ENCODE results near the gene ADCYAP1R1. TPM values are rescaled to one million over a fixed set of nuclear protein-coding genes. Genes with fewer than 3 reads are reported as not detected.

Gene ADCYAP1R1
- total RNA-seq, 2 donors from 2014 or later, result 0.31 to 1.5 TPM

DNA sequence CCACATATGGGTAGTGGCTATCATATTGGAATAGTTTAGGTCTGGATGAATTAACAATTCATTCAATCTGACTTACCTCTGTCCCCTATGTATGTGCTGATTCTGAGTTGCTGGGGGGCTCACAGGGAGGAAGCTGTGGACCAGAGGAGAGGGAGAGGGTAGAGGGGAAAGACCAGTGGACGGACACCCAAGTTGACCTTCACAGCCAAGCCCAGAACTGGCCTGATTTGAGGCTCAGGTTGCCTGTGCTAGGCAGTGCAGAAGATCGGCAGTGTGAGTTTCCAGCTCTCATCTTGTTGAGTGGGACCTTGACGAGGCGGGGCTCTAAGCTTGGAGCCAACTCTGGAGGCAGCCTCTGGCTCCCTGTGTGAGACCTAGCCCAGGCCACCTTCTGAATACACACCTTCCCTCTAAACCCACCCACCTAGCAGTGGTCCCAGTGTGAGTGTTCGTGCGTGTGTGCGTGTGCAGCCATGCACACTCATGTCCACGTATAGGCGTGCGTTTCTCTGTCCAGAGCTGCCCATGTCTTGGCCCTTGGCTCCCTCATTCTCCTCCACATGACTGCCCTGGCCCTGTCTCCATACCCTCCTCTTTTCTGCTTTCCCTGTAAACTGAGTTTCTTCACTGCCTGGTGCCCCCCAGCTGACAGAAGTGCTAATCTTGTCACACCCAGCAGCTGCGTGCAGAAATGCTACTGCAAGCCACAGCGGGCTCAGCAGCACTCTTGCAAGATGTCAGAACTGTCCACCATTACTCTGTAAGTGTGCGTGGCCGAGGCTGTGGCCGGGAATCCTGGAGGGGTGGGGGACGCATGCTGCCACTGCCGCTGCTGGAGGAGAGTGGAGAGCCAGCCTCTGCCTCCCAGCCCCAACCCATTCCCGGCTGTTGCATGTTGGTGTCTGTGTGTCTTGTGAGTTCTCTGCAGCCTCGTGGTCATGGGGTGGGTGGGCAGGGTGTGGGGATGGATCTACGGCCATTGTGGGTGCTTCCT lies 47.6 kb downstream of the ADCYAP1R1 start:
- ATAC-seq (no peak), DNase-seq (no peak)
- intact Hi-C loops (cut with DNase I, micrococcal nuclease), result no loop called here

- intact Hi-C loops (cut with DNase I, micrococcal nuclease), result no loop called here
- ATAC-seq (no peak), DNase-seq (no peak)
Observed at GRCh38 chr7:31100445-31100844, 48.3 kb downstream of the ADCYAP1R1 start.

- DNase-seq (no peak), ATAC-seq (no peak)
- intact Hi-C loops (cut with DNase I, micrococcal nuclease), result no loop called here
Observed at GRCh38 chr7:31100871-31101270, 48.8 kb downstream of the ADCYAP1R1 start.

DNA sequence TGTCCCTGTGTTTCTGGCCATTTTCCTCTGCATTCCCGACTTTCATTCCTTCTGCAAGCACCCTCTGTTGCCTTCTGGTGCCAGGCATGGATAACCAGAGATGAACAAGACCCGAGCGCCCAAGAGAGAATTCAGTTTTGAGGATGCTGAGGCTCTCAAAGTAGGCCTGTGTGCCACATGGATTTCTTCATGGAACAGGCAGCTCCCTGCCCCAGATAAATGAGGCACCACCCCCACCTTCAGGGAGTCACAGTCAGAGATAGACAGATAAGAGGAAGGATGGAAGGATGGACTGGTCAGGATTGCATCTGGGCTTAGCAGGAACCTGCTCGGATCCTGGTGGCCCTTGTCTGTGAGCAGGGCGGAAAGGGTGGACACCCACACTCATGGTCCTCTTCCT lies 49.4 kb downstream of the ADCYAP1R1 start:
- no peak for DNase-seq

DNA sequence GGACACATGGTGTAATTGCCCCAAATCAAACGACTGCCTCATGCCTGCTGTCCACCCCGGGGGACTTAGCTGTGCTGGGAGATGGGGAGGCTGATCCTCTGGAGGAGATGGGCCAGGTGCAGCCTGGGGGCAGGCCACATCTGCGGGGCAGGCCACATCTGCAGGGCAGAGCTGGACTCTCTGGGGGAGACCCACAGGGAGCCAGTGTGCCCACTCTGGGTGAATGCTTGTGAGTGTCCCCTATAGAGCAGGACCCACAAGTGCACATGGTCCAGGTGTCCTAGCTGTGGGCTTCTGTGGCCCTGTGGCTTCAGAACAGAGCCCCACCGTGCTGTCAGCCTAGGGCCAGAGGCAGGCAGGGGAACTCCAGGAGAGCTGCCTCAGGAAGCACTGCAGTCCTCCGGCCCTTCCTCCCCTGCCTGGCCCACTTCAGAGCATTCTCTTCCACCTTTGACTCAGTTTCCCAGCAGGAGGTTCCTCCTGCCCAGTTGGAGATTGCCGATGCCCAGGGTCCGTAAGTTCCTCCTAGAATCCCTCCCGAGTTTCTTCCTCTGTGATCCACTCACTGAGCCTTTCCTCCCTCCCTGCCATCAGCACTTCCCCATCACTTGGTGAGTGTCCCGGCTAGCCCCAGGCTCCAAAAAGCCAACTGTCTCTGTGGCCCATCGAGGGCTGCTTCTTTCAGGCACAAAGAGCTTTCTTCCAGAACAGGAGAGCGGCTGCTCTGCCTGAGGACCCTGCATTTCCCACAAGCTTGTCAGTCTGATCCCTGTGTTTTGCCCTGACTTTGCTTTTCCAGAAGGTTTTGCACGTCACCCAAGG lies 50.3 kb downstream of the ADCYAP1R1 start:
- intact Hi-C loops (cut with DNase I, micrococcal nuclease), result no loop called here
- ATAC-seq, result no peak

More for the DNA sequence above, 49.4 kb downstream of the ADCYAP1R1 start:
- no peak for ATAC-seq
- intact Hi-C loops (cut with DNase I, micrococcal nuclease), result no loop called here

GRCh38 chr7:31102973-31103850 lies 51.1 kb downstream of the ADCYAP1R1 start:
- ATAC-seq (no peak), DNase-seq (no peak)
- intact Hi-C loops (cut with DNase I, micrococcal nuclease), result no loop called here

More for the DNA sequence above, 50.3 kb downstream of the ADCYAP1R1 start:
- DNase-seq, result no peak

- ATAC-seq, result peak; percentile 88
- DNase-seq, result peak in 1 of 2 donors; percentile 43
- intact Hi-C loops (cut with DNase I, micrococcal nuclease), result no loop called here
Observed at GRCh38 chr7:31104361-31105255, 52.5 kb downstream of the ADCYAP1R1 start.

- ATAC-seq (no peak), DNase-seq (no peak)
- intact Hi-C loops (cut with DNase I, micrococcal nuclease), result no loop called here
Observed at GRCh38 chr7:31105256-31105950, 53.3 kb downstream of the ADCYAP1R1 start.

DNA sequence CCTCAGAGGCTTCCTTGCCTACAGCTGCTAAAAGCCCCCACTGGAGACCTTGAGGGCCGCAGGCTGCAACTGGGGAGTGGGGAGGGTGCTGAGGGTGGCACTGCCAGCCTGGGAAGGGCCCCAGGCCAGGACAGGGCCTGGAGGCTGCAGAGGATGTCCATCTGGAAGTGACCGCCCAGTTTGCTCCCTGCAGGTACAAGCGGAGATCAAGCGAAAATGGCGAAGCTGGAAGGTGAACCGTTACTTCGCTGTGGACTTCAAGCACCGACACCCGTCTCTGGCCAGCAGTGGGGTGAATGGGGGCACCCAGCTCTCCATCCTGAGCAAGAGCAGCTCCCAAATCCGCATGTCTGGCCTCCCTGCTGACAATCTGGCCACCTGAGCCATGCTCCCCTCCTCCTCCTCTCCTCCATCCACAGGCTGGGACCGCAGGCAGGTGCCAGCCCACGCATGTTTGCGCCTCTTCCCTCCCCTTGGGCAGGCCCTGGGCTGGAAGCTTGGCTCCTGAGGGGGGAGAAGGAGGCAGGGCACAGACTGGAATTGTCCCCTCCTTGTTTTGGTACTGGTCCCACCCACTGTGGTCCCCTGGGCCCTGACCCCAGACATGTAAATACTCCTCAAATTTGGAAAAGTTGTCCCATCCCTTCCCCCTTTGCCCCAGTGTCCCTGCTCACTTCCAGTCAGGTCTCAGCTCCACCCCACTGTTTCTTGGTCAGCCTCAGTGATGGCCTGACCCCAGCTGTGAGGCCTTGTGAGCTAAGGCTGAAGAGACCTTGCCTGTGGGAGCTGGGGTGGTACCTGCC lies 54.4 kb downstream of the ADCYAP1R1 start:
- DNase-seq (no peak), ATAC-seq (no peak)
- intact Hi-C loops (cut with DNase I, micrococcal nuclease), result no loop called here

DNA sequence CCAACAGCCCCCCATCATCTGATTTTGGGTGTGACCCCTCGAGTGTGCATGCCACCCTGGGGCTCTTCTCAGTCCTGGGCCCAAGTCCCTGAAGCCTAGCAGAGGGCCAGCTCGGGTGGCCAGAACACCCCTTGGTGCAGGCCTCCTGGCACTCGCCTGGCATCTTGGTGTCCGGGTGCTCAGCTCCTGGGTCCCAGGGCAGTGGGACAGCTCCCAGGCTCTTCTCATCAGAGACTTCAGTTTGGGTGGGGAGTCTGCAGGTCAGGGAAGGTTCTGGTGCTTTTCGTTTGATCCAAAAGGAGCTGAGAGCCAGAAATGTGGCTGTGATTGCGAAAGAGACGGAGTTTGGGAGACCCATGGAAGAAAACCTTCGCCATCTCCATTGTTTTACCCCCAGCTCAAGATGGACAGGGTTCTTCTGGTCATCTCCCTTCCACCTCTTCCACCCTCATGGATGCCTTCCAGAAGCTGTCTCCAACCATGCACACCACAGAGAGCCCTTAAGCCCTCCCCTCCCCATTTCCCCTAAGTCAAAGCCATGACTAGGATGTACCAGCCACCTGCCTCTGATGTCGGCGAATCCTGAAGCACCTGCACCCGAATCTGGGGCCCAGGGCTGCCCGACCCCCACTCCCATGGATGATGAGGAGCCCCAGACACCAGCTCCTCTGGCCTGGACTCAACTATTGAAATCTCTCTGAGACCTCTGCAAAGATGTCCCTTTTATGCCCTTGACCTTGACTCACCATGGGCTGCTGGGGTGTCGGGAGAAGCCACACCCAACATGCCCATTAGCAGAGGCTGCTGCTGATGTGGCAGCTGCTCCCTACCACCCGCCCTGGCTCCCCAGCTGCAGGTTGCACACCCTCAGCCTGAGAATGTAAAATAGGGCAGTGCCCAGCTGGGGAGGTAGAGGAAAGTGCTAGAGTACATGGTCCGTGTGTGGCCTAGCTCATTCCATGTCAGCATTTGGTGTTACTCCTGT lies 55.3 kb downstream of the ADCYAP1R1 start:
- no peak for ATAC-seq
- intact Hi-C loops (cut with DNase I, micrococcal nuclease), result no loop called here

DNA sequence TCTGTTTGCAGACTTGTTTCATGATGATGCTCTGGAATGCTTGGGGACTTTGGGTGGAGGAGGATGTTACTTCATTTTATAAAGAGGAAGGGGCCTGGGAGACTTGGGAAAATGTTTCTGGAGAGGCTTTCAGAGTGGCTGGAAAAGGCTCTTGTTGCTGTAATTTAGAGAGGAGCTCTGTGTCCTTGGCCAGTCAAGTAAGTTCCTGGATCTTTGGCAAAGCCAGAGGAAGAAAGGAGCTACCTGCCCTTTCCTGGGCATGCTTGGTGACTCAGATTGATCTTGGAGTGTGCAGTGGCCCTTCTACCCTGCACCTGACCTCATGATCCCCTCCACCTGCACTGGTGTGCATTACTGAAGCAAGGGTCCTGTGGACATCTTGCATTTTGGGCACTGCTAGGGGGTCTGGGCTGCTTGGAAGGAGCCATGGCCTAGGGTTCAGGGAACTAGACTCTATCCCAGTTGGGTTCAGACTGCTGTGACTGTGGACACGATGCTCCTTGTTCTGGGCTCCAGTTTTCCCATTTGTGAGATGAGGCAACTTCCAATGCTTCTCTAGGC lies 56.1 kb downstream of the ADCYAP1R1 start:
- ATAC-seq, result no peak
- intact Hi-C loops (cut with DNase I, micrococcal nuclease), result no loop called here
- DNase-seq, result no peak

More for the DNA sequence above, 55.3 kb downstream of the ADCYAP1R1 start:
- no peak for DNase-seq

DNA sequence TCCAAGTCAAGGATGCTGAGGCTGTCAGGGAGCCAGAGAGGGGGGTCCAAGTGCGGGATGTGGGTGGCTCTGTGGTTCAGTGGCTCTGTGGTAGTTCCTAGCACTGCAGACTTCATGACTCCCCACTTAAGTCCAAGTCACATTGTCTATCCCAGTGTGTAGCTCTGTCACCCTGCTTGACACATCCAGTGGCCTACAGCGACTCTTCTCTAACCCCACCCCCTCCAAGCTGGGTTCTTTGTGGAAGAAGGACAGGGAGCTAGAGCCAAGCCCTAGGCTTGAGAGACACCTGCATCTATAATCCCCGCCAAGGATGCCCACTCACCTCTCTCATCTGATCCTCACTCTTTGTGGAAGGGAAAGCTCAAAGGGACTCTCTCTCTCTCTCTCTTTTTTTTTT lies 57.6 kb downstream of the ADCYAP1R1 start:
- ATAC-seq (no peak), DNase-seq (no peak)
- intact Hi-C loops (cut with DNase I, micrococcal nuclease), result no loop called here

DNA sequence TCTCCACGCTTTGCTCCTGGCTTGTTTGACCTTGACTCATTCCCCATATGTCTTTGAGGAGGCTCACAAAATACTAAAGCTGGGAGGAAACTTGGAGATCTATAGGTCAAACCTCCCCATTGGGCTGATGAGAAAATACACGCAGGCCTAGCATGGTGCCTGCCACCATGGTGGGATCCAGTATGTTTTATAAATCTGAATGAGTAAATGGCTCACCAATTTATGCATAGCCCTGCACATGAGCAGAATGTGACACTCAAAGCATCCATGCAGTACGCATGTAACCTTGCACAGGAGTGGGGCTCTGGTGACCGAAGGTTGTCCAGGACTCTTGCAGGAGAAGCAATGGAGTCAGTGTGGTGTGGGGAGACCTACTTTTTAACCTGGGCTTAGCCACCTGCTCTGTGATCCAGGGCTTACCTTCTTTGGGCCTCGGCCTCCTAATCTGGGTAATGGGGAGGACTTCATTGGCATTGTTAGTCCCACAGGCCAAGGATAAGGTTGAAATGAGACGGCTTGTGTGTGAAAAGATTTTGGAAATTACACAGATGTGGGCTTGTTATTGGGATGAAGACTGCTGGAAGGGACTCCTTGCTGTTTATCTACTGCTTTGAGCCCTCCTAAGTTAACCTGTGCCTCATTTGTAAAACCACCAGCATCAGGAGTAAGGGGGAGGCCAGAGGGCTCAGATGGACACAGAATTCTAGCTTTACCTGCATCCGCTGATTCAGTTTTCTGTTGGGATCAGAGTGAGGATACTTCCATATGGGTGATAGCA lies 58.4 kb downstream of the ADCYAP1R1 start:
- ATAC-seq (no peak), DNase-seq (no peak)
- intact Hi-C loops (cut with DNase I, micrococcal nuclease), result no loop called here

DNA sequence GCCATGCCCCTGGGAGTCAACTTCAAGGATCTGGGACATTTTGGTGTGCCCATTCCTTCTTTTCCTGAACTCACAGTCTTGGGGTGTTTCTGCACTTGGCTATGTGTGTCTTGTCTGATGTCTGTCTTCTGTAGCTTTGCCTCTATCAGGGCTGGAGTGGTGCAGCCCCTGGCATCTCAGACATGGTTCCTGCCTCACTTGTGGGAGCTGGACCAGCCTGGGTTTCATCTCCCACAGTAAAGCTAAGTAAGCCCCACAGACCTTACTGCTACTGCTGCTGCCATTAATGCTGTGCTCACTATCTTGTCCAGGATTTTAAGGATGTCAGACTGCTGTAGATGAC lies 59.0 kb downstream of the ADCYAP1R1 start:
- intact Hi-C loops (cut with DNase I, micrococcal nuclease), result no loop called here
- DNase-seq (no peak), ATAC-seq (no peak)
